Endodermal cell (in vitro differentiated cells): ENCODE data around the gene C11orf65. TPM values are rescaled to one million over a fixed set of nuclear protein-coding genes. Genes with fewer than 3 reads are reported as not detected.
"Not testable (repeated sequence)": the region's sequence is repeated elsewhere in the genome, so short reads cannot be mapped to it uniquely, and the experiment has no call there.

Source experiments
- DNase-seq: peaks from one replicate; pipeline ENCODE4 v3.0.0-alpha.2; 2017
- H3K27ac ChIP-seq: 2 replicates; pipeline ENCODE4 v1.5.1; 2013; ENCODE audit warnings: mild to moderate bottlenecking, low read depth, low read length, moderate library complexity
- H3K27me3 ChIP-seq: 2 replicates; pipeline ENCODE4 v1.6.1; 2013; ENCODE audit warnings: mild to moderate bottlenecking, low read length, moderate library complexity; ENCODE audit not compliant: insufficient read depth, control insufficient read depth, poor library complexity, severe bottlenecking
- H3K36me3 ChIP-seq: 2 replicates; pipeline ENCODE4 v1.7.0; 2013; ENCODE audit warnings: mild to moderate bottlenecking, low read length, moderate library complexity; ENCODE audit not compliant: control insufficient read depth, insufficient read depth
- H3K4me1 ChIP-seq: one replicate; pipeline ENCODE4 v1.7.0; 2013; ENCODE audit warnings: low read length; ENCODE audit not compliant: control insufficient read depth, insufficient read depth
- H3K4me3 ChIP-seq: 2 replicates; pipeline ENCODE4 v1.5.1; 2013; ENCODE audit warnings: mild to moderate bottlenecking, low read length, moderate library complexity
- H3K9ac ChIP-seq: 2 replicates; pipeline ENCODE4 v1.6.1; 2013; ENCODE audit warnings: mild to moderate bottlenecking, low read length, moderate library complexity; ENCODE audit not compliant: poor library complexity, severe bottlenecking; ENCODE audit errors: extremely low read depth
- H3K9me3 ChIP-seq: 2 replicates; pipeline ENCODE4 v1.6.1; 2013; ENCODE audit warnings: mild to moderate bottlenecking, low read length, moderate library complexity; ENCODE audit not compliant: control insufficient read depth
- H3K27ac Mint-ChIP-seq: 2 replicates; pipeline ENCODE4 v1.8.0; 2020; ENCODE audit warnings: mixed read lengths
- H3K27me3 Mint-ChIP-seq: 2 replicates; pipeline ENCODE4 v1.8.0; 2021; ENCODE audit warnings: mild to moderate bottlenecking, mixed read lengths; ENCODE audit not compliant: insufficient read depth
- H3K36me3 Mint-ChIP-seq: 2 replicates; pipeline ENCODE4 v1.8.0; 2020; ENCODE audit warnings: low read depth, mixed read lengths
- H3K4me1 Mint-ChIP-seq: 2 replicates; pipeline ENCODE4 v1.8.0; 2020; ENCODE audit warnings: mixed read lengths
- H3K4me3 Mint-ChIP-seq: 2 replicates; pipeline ENCODE4 v1.8.0; 2020; ENCODE audit warnings: mild to moderate bottlenecking, moderate library complexity, mixed read lengths
- H3K9me3 Mint-ChIP-seq: 2 replicates; pipeline ENCODE4 v1.8.0; 2020; ENCODE audit warnings: mild to moderate bottlenecking, mixed read lengths
- WGBS, 2 experiments: methylation state at CpG; one replicate each; pipeline versions ENCODE4 v1.1.5 to v1.1.7; 2013; ENCODE audit warnings: missing lambda C conversion rate in 2 of 2, mixed read lengths in 1 of 2; ENCODE audit not compliant: insufficient coverage in 1 of 2, insufficient read length in 1 of 2; 5-methylcytosine and 5-hydroxymethylcytosine counted together
- total RNA-seq, 2 donors: library from RNA; stranded (reverse); fragmentation: NEBNext Ultra II Directional in 1 of 2; extraction: Animal tissue kit (Norgen Biotek cat#: 25700) in 1 of 2; gene quantifications; 2 replicates in 1 of 2; 3 replicates in 1 of 2; pipeline ENCODE4 v1.2.1, GENCODE V29; 2021
- TF ChIP-seq, protein P1 (sequence below): fragments of 200-600 bp; sonication (generic); conservative IDR thresholded peaks from 2 replicates; pipeline ENCODE4 v1.5.0; 2021; ENCODE audit warnings: antibody characterized with exemption, mild to moderate bottlenecking

The C11orf65 gene
- total RNA-seq, 2 donors from 2014 or later, result 1.3 to 2.8 TPM

GRCh38 chr11:108392353-108392752 lies 75.0 kb downstream of the C11orf65 start:
- no peaks in the 10 kb centered on the region for H3K27me3 ChIP-seq
- no peaks in the 10 kb centered on the region for H3K27me3 Mint-ChIP-seq
- peaks cover 2% of the 10 kb centered on the region for H3K4me1 Mint-ChIP-seq
- no peaks in the 10 kb centered on the region for H3K9me3 ChIP-seq
- H3K27ac Mint-ChIP-seq, result no peak overlapping the region
- no peaks in the 10 kb centered on the region for H3K36me3 Mint-ChIP-seq
- DNase-seq, result no peak
- H3K4me1 ChIP-seq, result no peaks in the 10 kb centered on the region
- H3K9me3 Mint-ChIP-seq, result no peaks in the 10 kb centered on the region
- H3K4me3 Mint-ChIP-seq, result no peak overlapping the region
- 100% methylated on average over 1 of the region's 1 CpG; no CpG with 5 or more reads in 1 of the 2 experiments for WGBS, 2 experiments
- no peak overlapping the region for H3K27ac ChIP-seq
- no peak overlapping the region for H3K9ac ChIP-seq
- H3K4me3 ChIP-seq, result no peak overlapping the region
- TF ChIP-seq, protein P1, sequence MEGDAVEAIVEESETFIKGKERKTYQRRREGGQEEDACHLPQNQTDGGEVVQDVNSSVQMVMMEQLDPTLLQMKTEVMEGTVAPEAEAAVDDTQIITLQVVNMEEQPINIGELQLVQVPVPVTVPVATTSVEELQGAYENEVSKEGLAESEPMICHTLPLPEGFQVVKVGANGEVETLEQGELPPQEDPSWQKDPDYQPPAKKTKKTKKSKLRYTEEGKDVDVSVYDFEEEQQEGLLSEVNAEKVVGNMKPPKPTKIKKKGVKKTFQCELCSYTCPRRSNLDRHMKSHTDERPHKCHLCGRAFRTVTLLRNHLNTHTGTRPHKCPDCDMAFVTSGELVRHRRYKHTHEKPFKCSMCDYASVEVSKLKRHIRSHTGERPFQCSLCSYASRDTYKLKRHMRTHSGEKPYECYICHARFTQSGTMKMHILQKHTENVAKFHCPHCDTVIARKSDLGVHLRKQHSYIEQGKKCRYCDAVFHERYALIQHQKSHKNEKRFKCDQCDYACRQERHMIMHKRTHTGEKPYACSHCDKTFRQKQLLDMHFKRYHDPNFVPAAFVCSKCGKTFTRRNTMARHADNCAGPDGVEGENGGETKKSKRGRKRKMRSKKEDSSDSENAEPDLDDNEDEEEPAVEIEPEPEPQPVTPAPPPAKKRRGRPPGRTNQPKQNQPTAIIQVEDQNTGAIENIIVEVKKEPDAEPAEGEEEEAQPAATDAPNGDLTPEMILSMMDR, result no peak
- no peaks in the 10 kb centered on the region for H3K36me3 ChIP-seq

GRCh38 chr11:108388576-108388975 lies 78.8 kb downstream of the C11orf65 start:
- H3K4me3 Mint-ChIP-seq, result no peak overlapping the region
- peaks cover 2% of the 10 kb centered on the region for H3K4me1 Mint-ChIP-seq
- 89 to 94% methylated on average over 5 of the region's 5 CpGs for WGBS, 2 experiments

DNA sequence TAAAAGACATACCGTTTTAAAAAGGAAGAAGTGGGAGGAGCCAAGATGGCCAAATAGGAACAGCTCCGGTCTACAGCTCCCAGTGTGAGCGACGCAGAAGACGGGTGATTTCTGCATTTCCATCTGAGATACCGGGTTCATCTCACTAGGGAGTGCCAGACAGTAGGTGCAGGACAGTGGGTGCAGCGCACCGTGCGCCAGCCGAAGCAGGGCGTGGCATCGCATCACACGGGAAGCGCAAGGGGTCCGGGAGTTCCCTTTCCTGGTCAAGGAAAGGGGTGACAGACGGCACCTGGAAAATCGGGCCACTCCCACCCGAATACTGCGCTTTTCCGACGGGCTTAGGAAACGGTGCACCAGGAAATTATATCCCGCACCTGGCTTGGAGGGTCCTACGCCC lies 93.8 kb downstream of the C11orf65 start:
- Mint-ChIP-seq H3K9me3 (peaks cover 21% of the 10 kb centered on the region), H3K36me3 (peaks cover 18% of the 10 kb centered on the region)
- not testable (repeated sequence) for H3K9ac ChIP-seq, DNase-seq, H3K4me3 Mint-ChIP-seq, H3K27me3 Mint-ChIP-seq, H3K4me1 Mint-ChIP-seq, H3K27ac ChIP-seq, H3K36me3 ChIP-seq, H3K4me3 ChIP-seq, H3K4me1 ChIP-seq, H3K27ac Mint-ChIP-seq, H3K27me3 ChIP-seq
- 95 to 98% methylated on average over 16 to 24 of the region's 24 CpGs for WGBS, 2 experiments
- H3K9me3 ChIP-seq, result peaks cover 11% of the 10 kb centered on the region

More at GRCh38 chr11:108388576-108388975, 78.8 kb downstream of the C11orf65 start:
- Histone ChIP-seq H3K4me3 (no peak overlapping the region), H3K36me3 (no peaks in the 10 kb centered on the region), H3K9me3 (no peaks in the 10 kb centered on the region), H3K4me1 (no peaks in the 10 kb centered on the region), H3K27me3 (no peaks in the 10 kb centered on the region), H3K27ac (no peak overlapping the region), H3K9ac (no peak overlapping the region)
- Mint-ChIP-seq H3K27ac (no peak overlapping the region), H3K36me3 (no peaks in the 10 kb centered on the region), H3K27me3 (no peaks in the 10 kb centered on the region), H3K9me3 (peaks cover 1% of the 10 kb centered on the region)
- no peak for DNase-seq
- TF ChIP-seq, protein P1, result no peak

DNA sequence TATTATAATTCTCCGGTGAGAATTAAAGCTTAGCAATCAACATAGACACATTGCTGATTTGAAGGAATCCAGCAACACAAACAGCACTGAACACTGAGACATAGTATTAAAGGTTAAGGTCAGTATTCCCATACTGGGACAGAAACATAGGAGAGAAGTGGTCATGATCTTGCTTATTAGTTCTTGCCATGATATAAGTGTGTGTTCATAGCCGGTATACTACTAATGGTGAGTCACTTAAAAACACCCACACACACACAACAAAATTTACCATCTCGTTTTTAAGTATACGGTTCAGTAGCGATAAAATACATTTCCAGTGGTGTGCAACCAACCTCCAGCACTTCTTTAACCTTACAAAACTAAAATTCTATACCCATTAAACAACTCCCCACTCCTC lies 96.3 kb downstream of the C11orf65 start:
- H3K27me3 Mint-ChIP-seq, result no peaks in the 10 kb centered on the region
- H3K27ac Mint-ChIP-seq, result no peak overlapping the region
- peaks cover 11% of the 10 kb centered on the region for H3K9me3 ChIP-seq
- H3K4me3 ChIP-seq, result no peak overlapping the region
- peaks cover 18% of the 10 kb centered on the region for H3K36me3 ChIP-seq
- no peaks in the 10 kb centered on the region for H3K4me1 ChIP-seq
- 95 to 99% methylated on average over 3 to 4 of the region's 5 CpGs for WGBS, 2 experiments
- DNase-seq, result no peak
- no peaks in the 10 kb centered on the region for H3K27me3 ChIP-seq
- H3K4me3 Mint-ChIP-seq, result no peak overlapping the region
- TF ChIP-seq, protein P1, result no peak
- H3K9ac ChIP-seq, result no peak overlapping the region
- peaks cover 21% of the 10 kb centered on the region for H3K9me3 Mint-ChIP-seq
- no peak overlapping the region for H3K27ac ChIP-seq
- H3K36me3 Mint-ChIP-seq, result peaks cover 26% of the 10 kb centered on the region
- no peaks in the 10 kb centered on the region for H3K4me1 Mint-ChIP-seq
